PC-3 (cell line): Measurements from ENCODE around the gene VEGFD.

Experiments
- EZH2 ChIP-seq: fragments of 300-600 bp; sonication (generic); IDR thresholded peaks from one replicate; pipeline ENCODE4 v1.6.1; 2017; ENCODE audit warnings: antibody characterized with exemption, mild to moderate bottlenecking, low read length; ENCODE audit not compliant: unreplicated experiment
- EZH2phosphoT487 ChIP-seq: fragments of 300-600 bp; sonication (generic); IDR thresholded peaks from 2 replicates; pipeline ENCODE4 v1.6.1; 2018; ENCODE audit warnings: mild to moderate bottlenecking, antibody characterized with exemption, low read length, borderline replicate concordance
- TF ChIP-seq, protein P1 (sequence below): fragments of 300-600 bp; sonication (generic); conservative IDR thresholded peaks from 2 replicates; pipeline ENCODE4 v1.5.1; 2017; ENCODE audit warnings: antibody characterized with exemption, low read depth, mild to moderate bottlenecking, low read length

DNA sequence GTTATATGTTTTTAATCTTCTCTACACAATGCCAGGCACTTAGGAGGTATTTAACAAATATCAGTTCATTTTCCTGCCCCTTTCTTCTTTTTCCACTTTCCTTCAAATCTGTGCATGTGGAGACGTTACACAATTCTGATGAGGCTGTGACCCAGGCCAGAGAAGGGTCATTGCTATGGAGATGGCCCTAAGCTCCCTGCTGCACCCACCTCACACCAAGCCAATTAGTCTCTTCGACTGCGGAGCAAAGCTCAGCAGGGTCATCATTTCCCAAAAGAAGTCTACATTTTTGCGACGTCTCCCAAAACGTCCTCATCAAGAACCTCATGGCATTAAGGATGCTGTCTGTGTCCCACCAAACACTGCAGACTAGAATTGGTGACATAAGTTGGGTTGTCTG lies 28.9 kb upstream of the VEGFD start:
- TF ChIP-seq, protein P1, sequence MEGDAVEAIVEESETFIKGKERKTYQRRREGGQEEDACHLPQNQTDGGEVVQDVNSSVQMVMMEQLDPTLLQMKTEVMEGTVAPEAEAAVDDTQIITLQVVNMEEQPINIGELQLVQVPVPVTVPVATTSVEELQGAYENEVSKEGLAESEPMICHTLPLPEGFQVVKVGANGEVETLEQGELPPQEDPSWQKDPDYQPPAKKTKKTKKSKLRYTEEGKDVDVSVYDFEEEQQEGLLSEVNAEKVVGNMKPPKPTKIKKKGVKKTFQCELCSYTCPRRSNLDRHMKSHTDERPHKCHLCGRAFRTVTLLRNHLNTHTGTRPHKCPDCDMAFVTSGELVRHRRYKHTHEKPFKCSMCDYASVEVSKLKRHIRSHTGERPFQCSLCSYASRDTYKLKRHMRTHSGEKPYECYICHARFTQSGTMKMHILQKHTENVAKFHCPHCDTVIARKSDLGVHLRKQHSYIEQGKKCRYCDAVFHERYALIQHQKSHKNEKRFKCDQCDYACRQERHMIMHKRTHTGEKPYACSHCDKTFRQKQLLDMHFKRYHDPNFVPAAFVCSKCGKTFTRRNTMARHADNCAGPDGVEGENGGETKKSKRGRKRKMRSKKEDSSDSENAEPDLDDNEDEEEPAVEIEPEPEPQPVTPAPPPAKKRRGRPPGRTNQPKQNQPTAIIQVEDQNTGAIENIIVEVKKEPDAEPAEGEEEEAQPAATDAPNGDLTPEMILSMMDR = no peak
- no peak for TF ChIP-seq EZH2
- TF ChIP-seq EZH2phosphoT487 = no peak
